Stomach (tissue), 4 donors: ENCODE results near the gene TMEM119.

Source experiments
- EP300 ChIP-seq: sonication (generic); formaldehyde crosslinking; IDR thresholded peaks from one replicate; pipeline ENCODE4 v1.6.1; 2017; ENCODE audit warnings: antibody characterized with exemption
- POLR2A ChIP-seq, 4 donors: fragments of 450-650 bp; IDR thresholded peaks; one replicate each; pipeline ENCODE4 v1.6.1; 2016; ENCODE audit warnings: antibody characterized with exemption in 4 of 4, control low read depth in 2 of 4, mild to moderate bottlenecking in 1 of 4, moderate library complexity in 1 of 4
- POLR2AphosphoS5 ChIP-seq, 3 donors: sonication (generic); formaldehyde crosslinking; IDR thresholded peaks; one replicate each; pipeline ENCODE4 v1.6.1; 2016; ENCODE audit warnings: antibody characterized with exemption in 3 of 3
- TF ChIP-seq, protein P1 (sequence below), 7 experiments: fragments of 450-650 bp in 4 of 7; fragments of 200-600 bp in 3 of 7; sonication (generic) in 3 of 7; IDR thresholded peaks; one replicate each; pipeline ENCODE4 v1.5.1; 2016 to 2019; ENCODE audit warnings: antibody characterized with exemption in 7 of 7, control low read depth in 2 of 7, mild to moderate bottlenecking in 1 of 7

DNA sequence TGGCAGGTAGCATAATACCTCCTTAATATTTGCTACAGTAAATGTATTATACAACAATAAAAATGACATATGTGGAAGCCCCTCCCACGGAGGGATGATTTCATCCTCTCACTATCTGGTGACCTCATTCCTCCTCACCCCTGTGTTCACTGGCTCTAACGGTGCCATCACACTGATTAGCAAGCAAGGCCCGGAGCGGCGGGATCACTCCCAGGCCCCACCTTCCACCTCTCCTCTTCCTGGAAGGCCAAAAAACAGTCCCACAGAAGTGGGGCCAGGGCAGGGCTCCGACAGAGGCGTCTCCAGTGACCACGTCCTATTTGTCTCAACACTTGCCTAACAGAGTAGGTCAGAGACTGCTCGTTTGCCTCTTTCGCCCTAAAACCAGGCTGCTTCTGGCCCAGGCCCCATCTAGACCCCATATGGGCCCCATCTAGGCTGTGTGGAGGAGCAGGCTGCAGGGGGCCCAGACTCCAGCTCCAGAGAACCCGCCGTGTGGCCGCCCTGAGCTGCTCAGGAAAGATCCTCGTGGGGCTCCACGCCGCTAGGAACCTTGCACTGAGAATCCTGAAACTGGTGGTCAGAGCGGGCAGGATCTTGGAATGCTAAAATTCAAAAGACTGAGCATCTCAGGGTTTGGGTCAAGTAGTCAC, 32.1 kb upstream of the TMEM119 start:
- TF ChIP-seq, protein P1, sequence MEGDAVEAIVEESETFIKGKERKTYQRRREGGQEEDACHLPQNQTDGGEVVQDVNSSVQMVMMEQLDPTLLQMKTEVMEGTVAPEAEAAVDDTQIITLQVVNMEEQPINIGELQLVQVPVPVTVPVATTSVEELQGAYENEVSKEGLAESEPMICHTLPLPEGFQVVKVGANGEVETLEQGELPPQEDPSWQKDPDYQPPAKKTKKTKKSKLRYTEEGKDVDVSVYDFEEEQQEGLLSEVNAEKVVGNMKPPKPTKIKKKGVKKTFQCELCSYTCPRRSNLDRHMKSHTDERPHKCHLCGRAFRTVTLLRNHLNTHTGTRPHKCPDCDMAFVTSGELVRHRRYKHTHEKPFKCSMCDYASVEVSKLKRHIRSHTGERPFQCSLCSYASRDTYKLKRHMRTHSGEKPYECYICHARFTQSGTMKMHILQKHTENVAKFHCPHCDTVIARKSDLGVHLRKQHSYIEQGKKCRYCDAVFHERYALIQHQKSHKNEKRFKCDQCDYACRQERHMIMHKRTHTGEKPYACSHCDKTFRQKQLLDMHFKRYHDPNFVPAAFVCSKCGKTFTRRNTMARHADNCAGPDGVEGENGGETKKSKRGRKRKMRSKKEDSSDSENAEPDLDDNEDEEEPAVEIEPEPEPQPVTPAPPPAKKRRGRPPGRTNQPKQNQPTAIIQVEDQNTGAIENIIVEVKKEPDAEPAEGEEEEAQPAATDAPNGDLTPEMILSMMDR (IDR thresholded peaks at IDR 0.05): no peak
- TF ChIP-seq POLR2A (IDR thresholded peaks at IDR 0.05): no peak
- no peak for TF ChIP-seq EP300
- no peak for TF ChIP-seq POLR2AphosphoS5 (IDR thresholded peaks at IDR 0.05)
